OCI-LY7 (cell line): ENCODE data around the gene UFC1.

Experiments used
- EZH2phosphoT487 ChIP-seq: fragments of 200-600 bp; sonication (generic); IDR thresholded peaks from 2 replicates; pipeline ENCODE4 v1.6.1; 2018; ENCODE audit warnings: low read depth, borderline replicate concordance, mild to moderate bottlenecking, mixed run types, antibody characterized with exemption, low read length, moderate library complexity, mixed read lengths
- TF ChIP-seq, protein P1 (sequence below): fragments of 200-600 bp; sonication (generic); conservative IDR thresholded peaks from 2 replicates; pipeline ENCODE4 v1.5.1; 2014; ENCODE audit warnings: mild to moderate bottlenecking, antibody characterized with exemption, low read length, moderate library complexity, mixed read lengths

DNA sequence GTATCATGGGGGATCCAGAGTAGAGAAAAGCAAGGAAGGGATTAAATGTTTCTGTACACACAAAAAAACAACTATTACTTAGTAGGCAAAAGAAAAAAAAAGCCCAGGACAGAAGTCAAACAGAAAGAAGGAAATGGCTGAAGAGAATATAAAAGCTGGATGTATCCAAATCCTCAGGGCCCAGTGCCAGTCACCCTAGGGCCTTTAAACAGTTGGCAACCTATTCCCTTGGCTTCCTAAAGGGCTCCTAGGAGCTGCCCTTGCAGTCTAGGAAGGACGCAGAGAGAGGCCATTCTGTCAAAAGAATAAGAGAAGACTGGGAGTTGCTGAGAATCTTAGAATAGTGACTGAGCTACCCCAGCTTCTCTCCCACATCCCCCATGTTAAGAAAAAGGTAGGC, 18.6 kb downstream of the UFC1 start:
- no peak for TF ChIP-seq EZH2phosphoT487
- TF ChIP-seq, protein P1, sequence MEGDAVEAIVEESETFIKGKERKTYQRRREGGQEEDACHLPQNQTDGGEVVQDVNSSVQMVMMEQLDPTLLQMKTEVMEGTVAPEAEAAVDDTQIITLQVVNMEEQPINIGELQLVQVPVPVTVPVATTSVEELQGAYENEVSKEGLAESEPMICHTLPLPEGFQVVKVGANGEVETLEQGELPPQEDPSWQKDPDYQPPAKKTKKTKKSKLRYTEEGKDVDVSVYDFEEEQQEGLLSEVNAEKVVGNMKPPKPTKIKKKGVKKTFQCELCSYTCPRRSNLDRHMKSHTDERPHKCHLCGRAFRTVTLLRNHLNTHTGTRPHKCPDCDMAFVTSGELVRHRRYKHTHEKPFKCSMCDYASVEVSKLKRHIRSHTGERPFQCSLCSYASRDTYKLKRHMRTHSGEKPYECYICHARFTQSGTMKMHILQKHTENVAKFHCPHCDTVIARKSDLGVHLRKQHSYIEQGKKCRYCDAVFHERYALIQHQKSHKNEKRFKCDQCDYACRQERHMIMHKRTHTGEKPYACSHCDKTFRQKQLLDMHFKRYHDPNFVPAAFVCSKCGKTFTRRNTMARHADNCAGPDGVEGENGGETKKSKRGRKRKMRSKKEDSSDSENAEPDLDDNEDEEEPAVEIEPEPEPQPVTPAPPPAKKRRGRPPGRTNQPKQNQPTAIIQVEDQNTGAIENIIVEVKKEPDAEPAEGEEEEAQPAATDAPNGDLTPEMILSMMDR = no peak
